CD4-positive, CD25-positive, alpha-beta regulatory T cell (primary cell): Measurements from ENCODE around the gene FBXO8. TPM values are rescaled to one million over a fixed set of nuclear protein-coding genes. Genes with fewer than 3 reads are reported as not detected.

ENCODE experiments used
- ATAC-seq, 2 donors: fragments of 150-1000 bp; cut with Tn5 transposase; one replicate each; pipeline ENCODE4 v1.10.0; 2021; ENCODE audit warnings: low read depth in 2 of 2, moderate number of reproducible peaks in 2 of 2, moderate library complexity in 1 of 2
- DNase-seq, 3 donors: peaks; one replicate each; pipeline versions ENCODE4 v3.0.0 to v3.0.0-alpha.2; 2012 to 2022; ENCODE audit warnings: mixed read lengths in 1 of 3
- H3K27ac ChIP-seq: one replicate; pipeline ENCODE4 v1.7.0; 2013; ENCODE audit warnings: mild to moderate bottlenecking, low read length; ENCODE audit not compliant: insufficient read depth, poor library complexity, severe bottlenecking
- H3K27me3 ChIP-seq: one replicate; pipeline ENCODE4 v1.7.0; 2013; ENCODE audit warnings: low read length; ENCODE audit not compliant: control insufficient read depth, insufficient read depth
- H3K36me3 ChIP-seq: one replicate; pipeline ENCODE4 v1.7.0; 2013; ENCODE audit warnings: mild to moderate bottlenecking, low read length, moderate library complexity; ENCODE audit not compliant: control insufficient read depth, insufficient read depth
- H3K4me1 ChIP-seq: 2 replicates; pipeline ENCODE4 v1.7.0; 2013; ENCODE audit warnings: mild to moderate bottlenecking, low read length; ENCODE audit not compliant: insufficient read depth, control insufficient read depth, poor library complexity, severe bottlenecking
- H3K4me3 ChIP-seq: one replicate; pipeline ENCODE4 v1.7.0; 2013; ENCODE audit warnings: low read depth, mild to moderate bottlenecking, low read length, moderate library complexity
- H3K9me3 ChIP-seq, 2 experiments: 1 replicate in 1 of 2; 2 replicates in 1 of 2; pipeline ENCODE4 v1.7.0; 2013; ENCODE audit warnings: low read length in 2 of 2, mild to moderate bottlenecking in 1 of 2, moderate library complexity in 1 of 2; ENCODE audit not compliant: control insufficient read depth in 2 of 2
- H3K27ac Mint-ChIP-seq, 3 donors: one replicate each; pipeline ENCODE4 v1.8.0; 2020 to 2022; ENCODE audit warnings: mild to moderate bottlenecking in 3 of 3, mixed read lengths in 3 of 3, moderate library complexity in 2 of 3
- H3K27me3 Mint-ChIP-seq: one replicate; pipeline ENCODE4 v1.8.0; 2022; ENCODE audit warnings: mild to moderate bottlenecking, mixed read lengths
- H3K36me3 Mint-ChIP-seq: one replicate; pipeline ENCODE4 v1.8.0; 2020; ENCODE audit warnings: mixed read lengths
- H3K4me1 Mint-ChIP-seq, 4 donors: one replicate each; pipeline ENCODE4 v1.8.0; 2020 to 2022; ENCODE audit warnings: mixed read lengths in 4 of 4, mild to moderate bottlenecking in 1 of 4
- H3K4me3 Mint-ChIP-seq, 4 donors: one replicate each; pipeline ENCODE4 v1.8.0; 2020 to 2022; ENCODE audit warnings: mild to moderate bottlenecking in 4 of 4, mixed read lengths in 4 of 4, moderate library complexity in 3 of 4
- H3K9me3 Mint-ChIP-seq, 7 donors: one replicate each; pipeline ENCODE4 v1.8.0; 2020 to 2022; ENCODE audit warnings: mixed read lengths in 7 of 7, mild to moderate bottlenecking in 3 of 7, moderate library complexity in 2 of 7
- polyA plus RNA-seq, 4 donors: library from polyadenylated mRNA; unstranded; fragments of 300-500 nt; fragmentation: Illumina TruSeq; gene quantifications; one replicate each; pipeline ENCODE4 v1.2.3, GENCODE V29; 2021
- total RNA-seq: library from RNA; stranded (reverse); gene quantifications from one replicate; pipeline ENCODE4 v1.2.3, GENCODE V29; 2022

Gene FBXO8
- total and polyA plus RNA-seq, 5 donors from 2014 or later, result 14.9 to 26.1 (median 22.0) TPM

DNA sequence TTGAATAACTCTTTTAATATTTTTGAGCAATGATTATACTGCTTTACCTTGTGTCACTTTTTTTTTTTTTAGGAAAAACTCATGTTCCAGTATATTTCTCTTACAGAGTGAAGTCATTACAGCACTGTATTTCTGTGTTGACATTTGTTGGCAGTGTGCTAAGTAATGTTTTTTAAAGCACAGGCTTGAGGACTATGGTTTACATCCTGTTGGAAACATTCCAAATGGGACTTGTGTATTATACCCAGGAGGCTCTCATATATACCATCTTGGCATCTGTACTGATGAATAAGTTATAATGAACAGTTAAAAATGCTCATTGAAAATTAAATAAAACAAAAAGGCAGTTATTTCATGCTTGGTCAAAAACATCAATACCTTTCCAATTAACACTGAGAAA lies 34.1 kb upstream of the FBXO8 start:
- H3K27me3 Mint-ChIP-seq, result no peaks in the 10 kb centered on the region
- ATAC-seq, result no peak
- no peak overlapping the region for H3K4me3 Mint-ChIP-seq
- H3K36me3 ChIP-seq, result peaks cover 26% of the 10 kb centered on the region
- no peak overlapping the region for H3K27ac Mint-ChIP-seq
- no peaks in the 10 kb centered on the region for H3K4me1 ChIP-seq
- H3K9me3 Mint-ChIP-seq, result no peaks in the 10 kb centered on the region
- H3K4me3 ChIP-seq, result no peak overlapping the region
- H3K27ac ChIP-seq, result no peak overlapping the region
- peaks cover 0 to 8% (median 2%) of the 10 kb centered on the region in 4 donors for H3K4me1 Mint-ChIP-seq
- DNase-seq, result no peak
- H3K9me3 ChIP-seq, result no peaks in the 10 kb centered on the region
- H3K36me3 Mint-ChIP-seq, result peaks cover 10% of the 10 kb centered on the region
- H3K27me3 ChIP-seq, result no peaks in the 10 kb centered on the region

DNA sequence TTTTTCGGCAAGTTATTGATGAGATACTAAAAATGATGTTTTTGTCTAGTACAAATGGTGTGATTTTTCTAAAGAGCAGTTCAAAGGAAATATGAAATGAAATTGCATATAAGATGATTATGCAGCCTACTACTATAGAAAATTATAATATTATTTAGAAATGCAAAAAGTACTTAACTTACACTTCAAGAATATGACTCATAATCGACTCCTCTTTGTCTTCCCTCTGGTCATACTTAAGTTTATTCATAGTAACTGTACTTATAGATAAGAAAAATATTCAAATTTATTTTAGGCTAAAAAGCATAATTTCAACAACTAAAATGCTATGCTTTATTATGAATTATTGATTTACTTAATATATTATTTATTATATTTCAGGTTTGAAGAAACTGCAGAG lies 33.5 kb upstream of the FBXO8 start:
- ATAC-seq (no peak), DNase-seq (no peak)
- H3K36me3 ChIP-seq, result peaks cover 30% of the 10 kb centered on the region
- no peaks in the 10 kb centered on the region for H3K9me3 Mint-ChIP-seq
- no peak overlapping the region for H3K27ac ChIP-seq
- no peaks in the 10 kb centered on the region for H3K9me3 ChIP-seq
- no peak overlapping the region for H3K27ac Mint-ChIP-seq
- no peak overlapping the region for H3K4me3 ChIP-seq
- H3K4me1 ChIP-seq, result no peaks in the 10 kb centered on the region
- peaks cover 0 to 11% (median 2%) of the 10 kb centered on the region in 4 donors for H3K4me1 Mint-ChIP-seq
- no peak overlapping the region for H3K4me3 Mint-ChIP-seq
- no peaks in the 10 kb centered on the region for H3K27me3 ChIP-seq
- no peaks in the 10 kb centered on the region for H3K27me3 Mint-ChIP-seq
- peaks cover 10% of the 10 kb centered on the region for H3K36me3 Mint-ChIP-seq

DNA sequence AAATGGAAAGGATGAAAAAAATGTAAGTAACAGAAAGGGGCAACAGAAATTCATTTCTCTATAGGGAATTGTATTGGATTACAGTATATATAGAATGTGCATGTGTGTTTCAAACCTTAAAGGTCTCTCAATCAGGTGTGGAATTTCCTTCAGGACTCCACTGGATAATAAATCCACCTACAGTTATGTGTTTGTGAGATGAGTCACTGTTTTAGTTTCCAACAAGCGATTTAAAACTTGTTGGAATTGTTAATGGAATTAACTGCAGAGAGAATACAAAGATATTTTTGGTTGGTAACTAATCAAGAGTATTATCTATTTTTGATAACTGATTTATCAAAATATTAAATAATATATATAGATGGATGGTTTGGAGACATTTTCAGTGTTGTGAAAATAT lies 33.1 kb upstream of the FBXO8 start:
- H3K27me3 Mint-ChIP-seq, result no peaks in the 10 kb centered on the region
- peaks cover 10% of the 10 kb centered on the region for H3K36me3 Mint-ChIP-seq
- no peak overlapping the region for H3K27ac Mint-ChIP-seq

DNA sequence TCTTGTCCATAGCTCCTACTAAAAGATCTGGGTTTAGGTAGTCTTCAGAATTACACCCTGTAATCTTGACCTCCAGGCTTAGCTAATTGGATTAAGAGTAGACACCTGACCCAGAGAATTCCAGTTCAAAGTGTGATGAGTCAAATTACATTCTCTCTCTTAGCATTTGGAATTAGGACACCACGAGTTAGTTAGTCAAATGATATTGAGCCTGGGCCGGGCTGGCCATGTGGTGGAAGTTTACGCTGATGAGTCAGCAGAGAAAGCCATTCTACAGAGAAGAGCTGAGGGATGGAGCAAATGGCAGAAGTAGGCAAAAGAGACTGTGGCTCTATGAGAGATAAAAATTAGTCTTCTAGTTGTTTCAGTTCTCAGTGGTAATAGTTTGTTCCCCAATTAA lies 31.3 kb upstream of the FBXO8 start:
- Histone ChIP-seq H3K4me1 (no peaks in the 10 kb centered on the region), H3K27ac (no peak overlapping the region), H3K27me3 (no peaks in the 10 kb centered on the region), H3K36me3 (peaks cover 39% of the 10 kb centered on the region), H3K9me3 (no peaks in the 10 kb centered on the region), H3K4me3 (no peak overlapping the region)
- H3K36me3 Mint-ChIP-seq, result peaks cover 10% of the 10 kb centered on the region
- no peak overlapping the region for H3K4me3 Mint-ChIP-seq
- no peaks in the 10 kb centered on the region for H3K27me3 Mint-ChIP-seq
- H3K4me1 Mint-ChIP-seq, result peaks cover 0 to 11% (median 2%) of the 10 kb centered on the region in 4 donors
- H3K27ac Mint-ChIP-seq, result no peak overlapping the region
- H3K9me3 Mint-ChIP-seq, result no peaks in the 10 kb centered on the region
- ATAC-seq, result no peak
- no peak for DNase-seq

More for the DNA sequence above, 33.1 kb upstream of the FBXO8 start:
- H3K4me1 ChIP-seq, result no peaks in the 10 kb centered on the region
- H3K4me3 Mint-ChIP-seq, result no peak overlapping the region
- no peaks in the 10 kb centered on the region for H3K9me3 Mint-ChIP-seq
- ATAC-seq (no peak), DNase-seq (no peak)
- H3K4me3 ChIP-seq, result no peak overlapping the region
- H3K36me3 ChIP-seq, result peaks cover 33% of the 10 kb centered on the region
- no peaks in the 10 kb centered on the region for H3K27me3 ChIP-seq
- H3K4me1 Mint-ChIP-seq, result peaks cover 0 to 11% (median 2%) of the 10 kb centered on the region in 4 donors
- H3K9me3 ChIP-seq, result no peaks in the 10 kb centered on the region
- H3K27ac ChIP-seq, result no peak overlapping the region

DNA sequence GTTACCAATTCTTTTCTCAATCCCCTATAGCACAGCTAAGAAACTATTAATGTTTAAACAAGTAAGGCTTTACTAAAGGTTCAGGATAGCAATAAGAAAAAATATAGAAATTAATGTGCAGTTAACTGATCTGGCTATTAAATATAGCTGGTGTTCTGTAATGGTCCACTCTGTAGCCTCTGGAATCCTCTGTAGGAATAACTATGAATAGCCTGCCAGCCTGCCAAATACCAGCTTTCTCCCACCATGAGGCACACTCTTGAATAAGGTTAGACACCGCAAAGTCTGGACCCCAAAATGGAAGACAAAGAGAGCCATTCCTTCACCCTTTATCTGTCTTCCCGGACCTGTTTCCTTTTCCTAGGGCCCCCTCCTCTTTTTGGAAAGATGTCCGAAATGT lies 30.8 kb upstream of the FBXO8 start:
- peaks cover 12% of the 10 kb centered on the region for H3K36me3 Mint-ChIP-seq
- no peaks in the 10 kb centered on the region for H3K9me3 Mint-ChIP-seq
- no peak overlapping the region for H3K27ac Mint-ChIP-seq

DNA sequence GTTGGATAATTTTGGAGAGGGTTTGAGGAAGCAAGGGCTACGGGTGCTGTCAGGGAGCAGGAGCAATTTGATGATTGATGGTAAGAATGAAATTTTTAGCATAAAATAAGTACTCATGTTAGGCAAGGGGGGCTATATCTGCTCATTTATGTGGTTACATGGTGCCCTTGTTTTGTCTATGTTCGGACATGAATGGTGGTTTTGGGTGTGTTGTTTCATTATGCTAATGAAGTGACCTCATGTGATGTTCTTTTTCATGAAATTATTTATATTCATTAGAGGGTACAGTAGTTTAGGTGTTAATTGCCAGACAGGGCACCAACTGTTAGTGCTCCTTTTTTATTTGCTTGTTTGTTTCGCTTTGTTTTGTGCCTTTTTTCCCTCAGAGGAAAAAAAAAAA lies 29.5 kb upstream of the FBXO8 start:
- peaks cover 47% of the 10 kb centered on the region for H3K36me3 ChIP-seq
- Mint-ChIP-seq H3K4me1 (peaks cover 0 to 11% (median 3%) of the 10 kb centered on the region in 4 donors), H3K27ac (peak overlapping the region; percentile 22 to 89 (median 47)), H3K9me3 (no peaks in the 10 kb centered on the region), H3K36me3 (peaks cover 25% of the 10 kb centered on the region), H3K4me3 (no peak overlapping the region), H3K27me3 (no peaks in the 10 kb centered on the region)
- no peak overlapping the region for H3K4me3 ChIP-seq
- DNase-seq (no peak), ATAC-seq (no peak)
- H3K9me3 ChIP-seq, result no peaks in the 10 kb centered on the region
- H3K4me1 ChIP-seq, result no peaks in the 10 kb centered on the region
- no peak overlapping the region for H3K27ac ChIP-seq
- no peaks in the 10 kb centered on the region for H3K27me3 ChIP-seq

More for the DNA sequence above, 30.8 kb upstream of the FBXO8 start:
- Histone ChIP-seq H3K4me1 (no peaks in the 10 kb centered on the region), H3K36me3 (peaks cover 43% of the 10 kb centered on the region), H3K27ac (no peak overlapping the region), H3K9me3 (no peaks in the 10 kb centered on the region), H3K27me3 (no peaks in the 10 kb centered on the region), H3K4me3 (no peak overlapping the region)
- Mint-ChIP-seq H3K4me3 (no peak overlapping the region), H3K27me3 (no peaks in the 10 kb centered on the region), H3K4me1 (peaks cover 0 to 11% (median 2%) of the 10 kb centered on the region in 4 donors)
- ATAC-seq, result no peak
- no peak for DNase-seq

DNA sequence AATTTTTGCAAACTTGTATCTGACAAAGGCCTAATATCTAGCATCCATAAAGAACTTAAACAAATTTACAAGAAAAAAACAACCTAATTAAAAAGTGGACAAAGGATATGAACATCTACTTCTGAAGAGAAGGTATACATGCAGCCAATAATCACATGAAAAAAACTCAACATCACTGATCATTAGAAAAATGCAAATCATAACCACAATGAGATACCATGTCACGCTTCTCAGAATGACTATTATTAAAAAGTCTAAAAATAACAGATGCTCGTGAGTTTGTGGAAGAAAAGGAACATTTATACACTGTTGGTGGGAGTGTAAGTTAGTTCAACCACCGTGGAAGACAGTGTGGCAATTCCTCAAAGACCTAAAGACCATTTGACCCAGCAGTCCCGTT lies 24.2 kb upstream of the FBXO8 start:
- DNase-seq, result no peak
- Histone ChIP-seq H3K4me1 (no peaks in the 10 kb centered on the region), H3K4me3 (no peak overlapping the region), H3K36me3 (peaks cover 43% of the 10 kb centered on the region), H3K27ac (no peak overlapping the region), H3K9me3 (no peaks in the 10 kb centered on the region), H3K27me3 (no peaks in the 10 kb centered on the region)
- Mint-ChIP-seq H3K4me1 (peaks cover 0 to 7% (median 2%) of the 10 kb centered on the region in 4 donors), H3K36me3 (peaks cover 39% of the 10 kb centered on the region), H3K27me3 (no peaks in the 10 kb centered on the region), H3K4me3 (no peak overlapping the region), H3K27ac (no peak overlapping the region), H3K9me3 (no peaks in the 10 kb centered on the region)
- ATAC-seq, result no peak

DNA sequence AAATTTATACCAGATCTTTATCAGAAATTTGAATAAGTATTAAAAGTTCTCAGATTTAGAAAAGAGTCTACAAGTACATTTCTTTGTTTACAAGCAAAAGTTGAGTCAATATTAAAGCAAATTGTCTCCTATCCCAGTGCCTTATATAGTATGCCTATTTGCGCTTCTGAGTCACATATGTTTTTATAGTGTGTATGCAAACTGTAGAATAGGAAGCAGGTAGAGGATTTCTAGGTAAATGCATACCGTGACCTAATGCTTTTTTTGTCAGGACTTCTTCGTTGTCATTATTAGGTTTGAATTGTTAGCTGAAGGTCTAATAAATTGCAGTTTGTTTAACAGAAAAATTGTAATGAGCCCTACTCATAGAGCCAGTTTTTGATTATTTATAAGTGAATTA lies 22.5 kb upstream of the FBXO8 start:
- Histone ChIP-seq H3K4me3 (no peak overlapping the region), H3K27ac (no peak overlapping the region), H3K27me3 (no peaks in the 10 kb centered on the region), H3K9me3 (no peaks in the 10 kb centered on the region), H3K4me1 (no peaks in the 10 kb centered on the region), H3K36me3 (peaks cover 39% of the 10 kb centered on the region)
- Mint-ChIP-seq H3K27me3 (no peaks in the 10 kb centered on the region), H3K36me3 (peaks cover 41% of the 10 kb centered on the region), H3K27ac (no peak overlapping the region), H3K9me3 (no peaks in the 10 kb centered on the region), H3K4me3 (no peak overlapping the region), H3K4me1 (peaks cover 2 to 7% (median 7%) of the 10 kb centered on the region in 4 donors)
- DNase-seq, result no peak
- ATAC-seq, result no peak
